Middle frontal gyrus (tissue), 1 donor: ENCODE results near the gene OMG.
"Not testable (repeated sequence)": the region's sequence is repeated elsewhere in the genome, so short reads cannot be mapped to it uniquely, and the experiment has no call there.

Experiments used
- DNase-seq: peaks from one replicate; pipeline ENCODE4 v3.0.0-alpha.2; 2015; ENCODE audit warnings: low spot score; ENCODE audit errors: extremely low spot score

The OMG gene

GRCh38 chr17:31297090-31297489, at the start of gene OMG:
Gene OMG, minus strand, starts transcription at chr17:31297239. Its CDS starts 908 bp downstream, at chr17:31296331.
- DNase-seq = peak; percentile 78

GRCh38 chr17:31345191-31345747, 48.2 kb upstream of the OMG start:
- DNase-seq = not testable (repeated sequence)

GRCh38 chr17:31339906-31340661, 43.0 kb upstream of the OMG start:
- DNase-seq = peak; percentile 42

- no peak for DNase-seq
Observed at GRCh38 chr17:31329221-31329620, 32.2 kb upstream of the OMG start.

GRCh38 chr17:31328160-31328535, 31.1 kb upstream of the OMG start:
- no peak for DNase-seq

GRCh38 chr17:31327534-31328159, 30.6 kb upstream of the OMG start:
- DNase-seq = no peak

- DNase-seq = no peak
Observed at GRCh38 chr17:31323551-31323950, 26.5 kb upstream of the OMG start.

GRCh38 chr17:31321966-31322365, 24.9 kb upstream of the OMG start:
- no peak for DNase-seq

- peak; percentile 72 for DNase-seq
Observed at GRCh38 chr17:31321481-31321880, 24.4 kb upstream of the OMG start, which contains the start of gene EVI2A. Gene EVI2A, minus strand, starts transcription at chr17:31321622. Its CDS starts 2,609 bp downstream, at chr17:31319013.

- DNase-seq = no peak
Observed at GRCh38 chr17:31320791-31321190, 23.8 kb upstream of the OMG start.

- DNase-seq = no peak
Observed at GRCh38 chr17:31320241-31320640, 23.2 kb upstream of the OMG start.

GRCh38 chr17:31318851-31319661, 22.0 kb upstream of the OMG start:
- no peak for DNase-seq

GRCh38 chr17:31318298-31318801, 21.3 kb upstream of the OMG start:
- peak; percentile 76 for DNase-seq

- DNase-seq = no peak
Observed at GRCh38 chr17:31314782-31315100, 17.7 kb upstream of the OMG start.

- no peak for DNase-seq
Observed at GRCh38 chr17:31313982-31314781, 17.1 kb upstream of the OMG start, which contains the start of gene EVI2B. Gene EVI2B, minus strand, starts transcription at chr17:31314054. Its CDS starts 8,445 bp downstream, at chr17:31305609.

- not testable (repeated sequence) for DNase-seq
Observed at GRCh38 chr17:31312223-31312622, 15.2 kb upstream of the OMG start.

- DNase-seq = no peak
Observed at GRCh38 chr17:31311526-31311925, 14.5 kb upstream of the OMG start.

- no peak for DNase-seq
Observed at GRCh38 chr17:31310886-31311285, 13.8 kb upstream of the OMG start.

GRCh38 chr17:31310260-31310659, 13.2 kb upstream of the OMG start:
- DNase-seq = no peak

- DNase-seq = no peak
Observed at GRCh38 chr17:31309556-31309955, 12.5 kb upstream of the OMG start.
